Stimulated activated memory B cell treated with anti-CD40 and anti-IgM and Interleukin-4, amounts not matched to agents 10 μg/mL and 1 μg/mL and 100 μg/mL, for 72 hours (primary cell): ENCODE data around the gene NDOR1.
A peak's percentile ranks its signal among the peaks of the same experiment; 100 is the strongest.

ENCODE experiments used
- ATAC-seq: fragments of 150-1000 bp; cut with Tn5 transposase; 2 replicates; pipeline ENCODE4 v1.10.0; 2021
- H3K27ac Mint-ChIP-seq: one replicate; pipeline ENCODE4 v1.8.0; 2022; ENCODE audit warnings: mild to moderate bottlenecking, mixed read lengths
- H3K27me3 Mint-ChIP-seq: one replicate; pipeline ENCODE4 v1.8.0; 2022; ENCODE audit warnings: mixed read lengths
- H3K36me3 Mint-ChIP-seq: one replicate; pipeline ENCODE4 v1.8.0; 2022; ENCODE audit warnings: mixed read lengths
- H3K4me1 Mint-ChIP-seq: one replicate; pipeline ENCODE4 v1.8.0; 2022; ENCODE audit warnings: mixed read lengths
- H3K4me3 Mint-ChIP-seq: one replicate; pipeline ENCODE4 v1.8.0; 2022; ENCODE audit warnings: mild to moderate bottlenecking, moderate library complexity, mixed read lengths
- H3K9me3 Mint-ChIP-seq: one replicate; pipeline ENCODE4 v1.8.0; 2022; ENCODE audit warnings: mixed read lengths

NDOR1 gene

GRCh38 chr9:137225699-137226331 is 20.3 kb downstream of the NDOR1 start:
- Mint-ChIP-seq H3K4me1 (peaks cover 20% of the 10 kb centered on the region), H3K9me3 (no peaks in the 10 kb centered on the region), H3K27ac (peak overlapping the region; percentile 14), H3K4me3 (no peak overlapping the region), H3K36me3 (no peaks in the 10 kb centered on the region), H3K27me3 (peaks cover 17% of the 10 kb centered on the region)
- no peak for ATAC-seq

- Mint-ChIP-seq H3K4me1 (peaks cover 20% of the 10 kb centered on the region), H3K27me3 (peaks cover 24% of the 10 kb centered on the region), H3K36me3 (no peaks in the 10 kb centered on the region), H3K4me3 (no peak overlapping the region), H3K9me3 (no peaks in the 10 kb centered on the region), H3K27ac (no peak overlapping the region)
- no peak for ATAC-seq
Observed at GRCh38 chr9:137226338-137227053, 21.0 kb downstream of the NDOR1 start.

GRCh38 chr9:137227054-137227852 is 21.8 kb downstream of the NDOR1 start, which contains the start of gene RNF224:
RNF224 (plus strand) TSS chr9:137227502; CDS start chr9:137228336, 834 bp downstream.
- Mint-ChIP-seq H3K27me3 (peaks cover 31% of the 10 kb centered on the region), H3K27ac (peak within 1 kb of the TSS; percentile 58), H3K4me1 (peaks cover 20% of the 10 kb centered on the region), H3K9me3 (no peaks in the 10 kb centered on the region), H3K4me3 (no peak within 1 kb of the TSS), H3K36me3 (no peaks in the 10 kb centered on the region)
- peak; percentile 60 for ATAC-seq

GRCh38 chr9:137227853-137228505 is 22.5 kb downstream of the NDOR1 start:
- H3K4me1 Mint-ChIP-seq = peaks cover 16% of the 10 kb centered on the region
- no peaks in the 10 kb centered on the region for H3K9me3 Mint-ChIP-seq
- ATAC-seq = no peak
- H3K27ac Mint-ChIP-seq = peak overlapping the region; percentile 58
- H3K36me3 Mint-ChIP-seq = no peaks in the 10 kb centered on the region
- peaks cover 35% of the 10 kb centered on the region for H3K27me3 Mint-ChIP-seq
- no peak overlapping the region for H3K4me3 Mint-ChIP-seq

- Mint-ChIP-seq H3K36me3 (no peaks in the 10 kb centered on the region), H3K27me3 (peaks cover 35% of the 10 kb centered on the region), H3K9me3 (no peaks in the 10 kb centered on the region), H3K4me1 (peaks cover 13% of the 10 kb centered on the region), H3K4me3 (no peak overlapping the region), H3K27ac (no peak overlapping the region)
- no peak for ATAC-seq
Observed at GRCh38 chr9:137228506-137228967, 23.0 kb downstream of the NDOR1 start.

GRCh38 chr9:137228968-137229896 is 23.7 kb downstream of the NDOR1 start:
- Mint-ChIP-seq H3K4me3 (no peak overlapping the region), H3K27me3 (peaks cover 35% of the 10 kb centered on the region)

GRCh38 chr9:137229903-137230704 is 24.6 kb downstream of the NDOR1 start:
- no peaks in the 10 kb centered on the region for H3K36me3 Mint-ChIP-seq
- ATAC-seq = no peak

More at GRCh38 chr9:137228968-137229896, 23.7 kb downstream of the NDOR1 start:
- Mint-ChIP-seq H3K4me1 (peaks cover 7% of the 10 kb centered on the region), H3K36me3 (no peaks in the 10 kb centered on the region), H3K27ac (no peak overlapping the region), H3K9me3 (no peaks in the 10 kb centered on the region)
- ATAC-seq = no peak

GRCh38 chr9:137230705-137231371 is 25.3 kb downstream of the NDOR1 start, which contains the start of gene SLC34A3:
SLC34A3 (plus strand) TSS chr9:137230901; CDS start chr9:137231703, 802 bp downstream.
- no peak within 1 kb of the TSS for H3K27ac Mint-ChIP-seq
- ATAC-seq = no peak
- peaks cover 47% of the 10 kb centered on the region for H3K27me3 Mint-ChIP-seq
- no peaks in the 10 kb centered on the region for H3K9me3 Mint-ChIP-seq
- H3K4me3 Mint-ChIP-seq = no peak within 1 kb of the TSS
- H3K36me3 Mint-ChIP-seq = no peaks in the 10 kb centered on the region
- peaks cover 20% of the 10 kb centered on the region for H3K4me1 Mint-ChIP-seq

More at GRCh38 chr9:137229903-137230704, 24.6 kb downstream of the NDOR1 start:
- H3K4me1 Mint-ChIP-seq = peaks cover 14% of the 10 kb centered on the region
- H3K9me3 Mint-ChIP-seq = no peaks in the 10 kb centered on the region
- no peak overlapping the region for H3K27ac Mint-ChIP-seq
- peaks cover 43% of the 10 kb centered on the region for H3K27me3 Mint-ChIP-seq
- no peak overlapping the region for H3K4me3 Mint-ChIP-seq

- Mint-ChIP-seq H3K4me1 (peaks cover 25% of the 10 kb centered on the region), H3K27ac (no peak overlapping the region), H3K36me3 (no peaks in the 10 kb centered on the region), H3K27me3 (peaks cover 47% of the 10 kb centered on the region), H3K9me3 (no peaks in the 10 kb centered on the region), H3K4me3 (no peak overlapping the region)
- ATAC-seq = no peak
Observed at GRCh38 chr9:137231372-137232039, 26.0 kb downstream of the NDOR1 start.

GRCh38 chr9:137232101-137232500 is 26.6 kb downstream of the NDOR1 start:
- Mint-ChIP-seq H3K4me1 (peaks cover 30% of the 10 kb centered on the region), H3K27ac (no peak overlapping the region), H3K4me3 (no peak overlapping the region), H3K36me3 (no peaks in the 10 kb centered on the region), H3K27me3 (peaks cover 47% of the 10 kb centered on the region), H3K9me3 (no peaks in the 10 kb centered on the region)
- no peak for ATAC-seq

GRCh38 chr9:137232510-137232909 is 27.0 kb downstream of the NDOR1 start:
- Mint-ChIP-seq H3K4me1 (peaks cover 30% of the 10 kb centered on the region), H3K27me3 (peaks cover 44% of the 10 kb centered on the region), H3K27ac (no peak overlapping the region), H3K9me3 (no peaks in the 10 kb centered on the region), H3K4me3 (no peak overlapping the region), H3K36me3 (no peaks in the 10 kb centered on the region)
- no peak for ATAC-seq

- ATAC-seq = no peak
- H3K36me3 Mint-ChIP-seq = no peaks in the 10 kb centered on the region
- no peak overlapping the region for H3K4me3 Mint-ChIP-seq
- H3K27ac Mint-ChIP-seq = no peak overlapping the region
- H3K27me3 Mint-ChIP-seq = peaks cover 38% of the 10 kb centered on the region
- no peaks in the 10 kb centered on the region for H3K9me3 Mint-ChIP-seq
- peaks cover 34% of the 10 kb centered on the region for H3K4me1 Mint-ChIP-seq
Observed at GRCh38 chr9:137233143-137233980, 27.9 kb downstream of the NDOR1 start.
